Activated CD4-positive, CD25-positive, alpha-beta regulatory T cell treated with anti-CD3 and anti-CD28 coated beads, Interleukin-2, amount 50 U/mL, for 16 hours (primary cell): ENCODE results near the gene SEL1L3.

ENCODE experiments used
- DNase-seq: peaks from one replicate; pipeline ENCODE4 v3.0.0-alpha.2; 2020; ENCODE audit warnings: low read depth, low spot score

Gene SEL1L3

DNA sequence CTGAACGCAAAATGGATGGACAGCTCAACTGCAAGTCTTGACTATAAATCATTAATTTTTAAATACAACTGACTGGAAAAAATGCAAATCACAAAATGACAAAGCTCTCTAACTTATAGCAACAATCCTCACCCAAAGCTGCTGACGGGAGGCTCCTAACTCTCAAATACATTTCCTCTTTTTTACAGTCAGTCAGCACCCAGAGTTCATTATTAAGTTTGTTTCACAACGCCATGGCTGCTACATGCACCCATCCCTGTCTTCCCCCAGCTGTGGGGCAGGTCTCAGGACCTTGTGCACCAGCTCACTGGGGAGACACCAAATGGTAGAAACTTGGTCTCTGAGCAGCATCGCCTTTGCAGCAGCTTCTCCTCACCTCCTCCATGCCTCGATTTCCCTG lies 109.5 kb downstream of the SEL1L3 start:
- no peak for DNase-seq

DNA sequence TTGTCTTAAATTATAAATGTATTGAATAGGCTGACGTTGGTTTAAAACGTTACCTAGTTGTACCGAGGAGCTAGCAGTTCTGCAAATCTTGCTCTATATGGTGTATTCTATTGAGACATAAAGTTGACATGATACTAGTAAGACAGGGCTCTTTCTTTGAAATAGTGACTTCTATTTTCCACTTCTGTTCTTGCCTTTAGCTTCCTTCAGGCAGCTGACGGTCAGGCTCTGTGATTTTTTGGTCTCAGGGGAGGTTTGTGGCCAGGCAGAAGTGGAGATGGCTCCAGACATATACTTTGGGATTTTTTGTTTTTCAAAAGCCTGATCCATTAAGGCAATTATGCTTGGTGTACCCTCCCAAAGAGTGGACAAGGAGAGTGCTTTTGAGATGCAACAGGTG lies 111.9 kb downstream of the SEL1L3 start:
- DNase-seq: no peak

DNA sequence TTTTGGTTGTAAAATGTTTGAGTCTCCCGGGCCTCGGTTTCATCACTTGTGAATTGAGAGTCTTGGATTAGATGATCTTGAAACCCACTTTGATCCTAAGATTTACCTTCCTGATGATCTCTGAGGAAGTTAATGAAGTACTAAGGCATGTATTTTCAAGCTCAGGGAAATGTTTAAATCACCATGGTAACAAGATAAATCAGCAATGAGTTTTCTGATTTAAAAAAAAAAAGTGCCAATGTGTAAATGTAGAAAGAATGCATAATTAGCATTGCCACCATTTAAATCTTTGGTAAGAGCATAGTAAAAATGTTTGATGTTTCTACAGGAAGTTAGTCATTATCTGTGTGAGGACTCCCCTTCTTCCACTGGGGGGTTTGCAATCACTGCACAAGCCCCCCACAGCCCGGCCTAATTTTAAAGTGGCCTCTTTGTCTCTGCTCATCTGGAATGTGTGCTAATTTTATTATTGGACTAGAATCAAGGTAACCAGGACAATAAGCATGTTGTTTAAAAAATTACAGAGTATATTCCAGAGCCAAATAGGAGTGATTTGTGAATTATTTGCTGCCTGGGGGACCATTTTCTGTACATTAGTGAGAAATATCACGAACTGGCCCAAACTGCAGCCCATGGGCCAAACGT lies 113.5 kb downstream of the SEL1L3 start:
- DNase-seq: no peak

DNA sequence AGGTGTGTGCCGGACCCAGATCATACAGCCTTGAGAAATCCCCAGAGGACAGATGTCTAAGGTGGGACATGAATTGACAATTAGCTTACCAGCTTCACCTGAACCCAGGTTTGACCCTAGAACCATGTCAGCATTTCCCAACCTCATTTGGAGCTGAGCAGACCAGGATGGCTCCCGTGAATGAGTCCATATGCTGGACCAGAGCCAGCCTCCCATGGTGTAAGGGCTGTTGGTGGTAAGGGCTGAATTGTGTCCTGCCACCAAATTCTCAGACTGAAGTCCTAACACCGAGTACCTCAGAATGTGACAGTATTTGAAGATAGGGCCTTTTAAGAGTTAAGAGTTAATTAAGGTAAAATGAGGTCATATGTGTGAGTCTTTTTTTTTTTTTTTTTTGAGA lies 118.8 kb downstream of the SEL1L3 start:
- no peak for DNase-seq

DNA sequence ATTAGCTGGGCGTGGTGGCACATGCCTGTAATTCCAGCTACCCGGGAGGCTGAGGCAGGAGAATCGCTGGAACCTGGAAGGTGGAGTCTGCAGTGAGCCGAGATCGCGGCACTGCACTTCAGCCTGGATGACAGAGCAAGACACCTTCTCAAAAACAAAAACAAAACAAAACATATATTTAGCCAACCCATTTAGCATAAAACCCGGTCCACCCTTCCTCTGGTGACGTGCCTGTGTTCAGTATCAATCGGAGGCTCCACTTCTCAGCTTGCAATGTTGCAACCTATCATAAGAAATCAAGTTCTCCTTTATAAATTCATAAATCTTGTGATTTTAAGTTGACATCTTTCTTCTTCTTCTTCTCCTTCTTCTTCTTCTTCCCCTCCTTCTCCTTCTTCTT lies 133.2 kb downstream of the SEL1L3 start:
- DNase-seq: no peak

DNA sequence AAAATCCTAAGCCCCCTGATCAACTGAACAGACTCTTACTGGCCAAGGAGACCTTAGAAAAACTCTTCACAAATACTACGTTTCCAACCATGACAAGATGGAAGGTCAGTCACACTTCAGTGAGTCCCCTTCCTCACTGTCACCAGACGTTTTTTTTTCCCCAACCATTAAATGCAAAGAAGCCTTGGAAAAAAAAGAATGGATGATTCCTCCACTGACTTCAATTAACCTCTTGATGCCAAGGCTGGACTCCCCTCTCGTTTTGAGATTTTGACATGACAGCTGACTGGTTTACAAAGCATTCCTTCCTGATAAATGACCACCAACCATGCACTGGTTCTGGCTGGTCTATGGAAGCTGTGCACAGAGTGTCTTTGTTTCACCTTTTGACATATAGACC lies 133.9 kb downstream of the SEL1L3 start:
- DNase-seq: no peak

DNA sequence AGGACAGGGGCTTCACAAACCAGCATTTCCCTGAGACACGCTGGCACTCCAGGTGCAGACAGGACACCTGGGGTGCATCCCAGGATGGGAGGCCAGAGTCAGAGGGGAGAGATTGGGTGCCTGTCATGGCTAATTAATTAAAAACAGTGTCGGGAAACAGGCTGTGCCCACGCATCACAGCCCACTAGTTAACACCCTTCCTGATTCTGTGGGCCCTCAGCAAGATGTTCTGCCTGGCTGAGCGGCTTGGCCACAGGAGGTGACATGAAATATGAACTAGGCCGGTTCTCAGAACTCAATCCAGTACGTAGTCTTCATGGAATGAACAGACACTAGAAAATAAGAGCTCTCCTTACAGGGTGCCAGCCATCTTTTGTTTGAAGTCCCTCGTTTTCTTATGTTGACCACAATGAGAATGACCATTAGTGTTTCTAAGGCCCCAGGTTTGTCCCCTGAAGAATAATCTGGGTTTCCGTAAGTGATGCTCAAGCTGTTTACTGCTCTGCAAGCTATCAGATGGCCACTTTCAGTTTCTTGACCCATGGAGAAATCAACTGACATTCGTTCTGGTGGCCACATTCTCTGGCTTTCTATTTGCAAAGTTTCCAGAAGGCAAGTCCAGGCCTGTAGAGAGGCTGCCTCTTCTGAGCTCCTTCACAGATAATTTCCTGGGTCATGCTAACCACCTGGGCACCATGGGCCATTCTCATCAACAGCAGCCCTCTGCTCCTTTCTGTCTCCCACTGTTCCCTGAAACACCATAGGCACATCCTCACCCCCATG lies 134.9 kb downstream of the SEL1L3 start:
- DNase-seq: no peak

DNA sequence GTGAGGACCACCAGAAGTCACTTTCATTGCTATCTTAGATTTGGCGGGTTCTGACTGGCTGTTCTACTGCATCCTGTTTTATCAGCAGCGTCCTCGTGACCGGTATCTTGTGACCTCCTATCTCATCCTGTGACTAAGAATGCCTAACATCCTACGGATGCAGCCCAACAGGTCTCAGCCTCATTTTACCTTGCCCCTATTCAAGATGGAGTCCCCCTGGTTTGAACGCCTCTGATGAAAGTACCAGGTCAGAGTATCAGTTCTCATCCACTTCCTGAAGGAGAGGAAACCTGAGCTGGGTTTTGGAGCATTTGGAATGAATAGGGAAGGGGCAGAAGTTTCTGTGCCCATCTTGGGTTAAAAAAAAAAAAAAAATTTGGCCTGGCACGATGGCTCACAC lies 136.9 kb downstream of the SEL1L3 start:
- DNase-seq: no peak

DNA sequence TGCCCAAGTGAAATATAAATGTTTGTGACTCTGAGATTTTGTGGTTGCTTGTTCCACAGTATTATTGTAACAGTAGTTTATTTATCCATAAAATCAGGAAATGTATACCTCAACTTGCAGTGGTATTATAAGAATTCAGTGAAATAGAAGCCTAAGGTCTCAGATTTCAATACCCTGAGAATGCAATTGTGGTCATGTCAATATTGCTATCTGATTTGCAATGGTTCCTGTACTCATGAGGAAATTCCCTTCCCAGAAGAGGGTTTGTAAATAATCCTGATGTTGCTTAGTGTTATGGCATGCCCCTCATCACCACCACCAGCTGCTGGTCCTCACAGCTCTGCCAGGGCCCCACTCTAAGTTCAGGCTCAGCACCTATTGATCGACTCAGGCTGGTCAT lies 139.4 kb downstream of the SEL1L3 start:
- DNase-seq: no peak

DNA sequence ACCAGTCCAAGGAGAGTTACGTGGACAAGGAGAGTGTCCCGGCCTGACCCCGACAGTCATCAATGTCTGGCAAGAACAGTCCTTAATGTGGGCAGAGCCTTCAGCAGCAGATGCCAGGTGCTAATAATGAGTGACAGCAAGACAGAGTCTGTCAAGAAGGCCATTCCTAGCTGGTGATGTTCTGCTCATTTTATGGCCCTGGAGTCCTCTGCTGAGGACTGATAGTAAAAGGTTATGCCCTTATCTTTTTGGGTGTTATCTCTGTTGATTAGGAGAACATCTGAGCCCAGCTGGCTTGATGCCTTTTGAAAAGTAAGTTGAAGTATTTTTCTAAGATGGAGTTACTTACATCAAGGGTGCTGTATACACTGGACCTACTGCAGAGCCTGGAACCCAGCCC lies 139.8 kb downstream of the SEL1L3 start:
- no peak for DNase-seq

DNA sequence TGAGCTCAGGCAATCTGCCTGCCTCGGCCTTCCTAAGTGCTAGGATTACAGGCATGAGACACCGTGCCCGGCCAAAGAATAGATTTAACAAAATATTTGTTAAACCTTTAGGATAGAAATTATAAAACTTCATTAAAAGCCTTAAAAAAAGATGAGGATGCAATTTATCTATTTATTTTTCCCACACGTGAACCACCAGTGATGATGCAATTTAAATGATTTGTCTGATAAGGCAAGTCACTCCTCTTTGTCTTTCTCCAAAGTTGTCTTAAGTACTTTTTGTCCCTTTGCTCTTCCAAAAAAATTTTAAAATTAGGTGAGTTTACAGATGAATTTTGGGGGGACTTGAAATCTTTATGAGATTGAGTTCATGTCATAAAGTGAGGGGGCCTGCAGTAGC lies 149.0 kb downstream of the SEL1L3 start:
- no peak for DNase-seq

DNA sequence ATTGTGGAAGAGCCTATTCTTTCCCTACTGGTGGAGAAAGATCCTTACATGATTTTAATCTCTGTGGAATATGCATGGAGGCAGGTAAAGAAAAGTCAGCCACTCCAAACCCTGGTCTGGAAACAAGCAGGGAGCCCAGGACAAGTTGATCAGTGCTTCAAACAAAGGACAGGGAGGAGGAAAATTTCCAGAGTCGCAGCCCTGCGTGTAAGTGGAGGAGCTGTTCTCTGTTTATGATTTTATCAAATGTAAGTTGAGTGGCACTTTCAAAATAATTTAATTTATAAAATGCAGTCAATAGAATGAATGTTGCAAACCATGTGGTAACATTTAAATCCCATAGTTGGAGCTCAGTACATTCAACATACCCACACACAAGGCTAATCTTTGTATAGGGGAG lies 150.2 kb downstream of the SEL1L3 start:
- no peak for DNase-seq

DNA sequence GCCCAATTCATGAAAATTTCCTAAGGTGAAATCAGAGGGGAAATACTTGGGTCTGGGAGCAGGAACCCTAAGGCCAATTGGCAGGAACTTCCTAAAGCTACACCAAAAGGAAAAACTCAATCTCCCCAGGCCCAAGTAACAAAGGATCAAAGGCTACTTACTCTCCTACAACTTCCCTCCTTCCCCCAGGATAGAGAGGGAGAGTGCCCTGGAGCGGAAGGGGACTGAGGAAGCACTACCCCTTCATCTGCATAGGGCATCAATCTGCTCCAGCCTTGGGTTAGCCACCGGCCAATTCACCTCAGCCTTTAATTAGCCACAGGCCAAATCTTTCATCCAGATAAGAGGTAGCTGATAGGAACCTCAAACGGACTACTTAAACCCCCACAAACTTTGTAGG lies 152.2 kb downstream of the SEL1L3 start:
- DNase-seq: no peak

DNA sequence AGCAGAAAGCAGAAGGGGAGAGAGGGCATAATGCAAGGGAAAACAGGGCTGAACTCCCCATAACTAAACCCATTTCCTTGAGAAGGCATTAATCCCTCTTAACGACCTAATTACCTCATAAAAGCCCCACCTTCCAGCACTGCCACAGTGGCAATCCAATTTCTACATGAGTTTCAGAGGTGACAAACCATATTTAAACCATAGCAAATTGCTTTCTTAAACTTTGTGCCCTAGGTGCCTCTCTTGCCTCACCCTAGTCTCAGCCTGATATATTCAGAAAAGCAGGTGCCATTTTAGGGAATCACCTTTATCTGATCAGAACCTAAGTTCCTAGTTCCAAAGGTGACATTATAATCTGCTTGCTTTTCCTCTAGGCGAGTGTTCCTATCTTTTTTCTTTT lies 158.3 kb downstream of the SEL1L3 start:
- no peak for DNase-seq

DNA sequence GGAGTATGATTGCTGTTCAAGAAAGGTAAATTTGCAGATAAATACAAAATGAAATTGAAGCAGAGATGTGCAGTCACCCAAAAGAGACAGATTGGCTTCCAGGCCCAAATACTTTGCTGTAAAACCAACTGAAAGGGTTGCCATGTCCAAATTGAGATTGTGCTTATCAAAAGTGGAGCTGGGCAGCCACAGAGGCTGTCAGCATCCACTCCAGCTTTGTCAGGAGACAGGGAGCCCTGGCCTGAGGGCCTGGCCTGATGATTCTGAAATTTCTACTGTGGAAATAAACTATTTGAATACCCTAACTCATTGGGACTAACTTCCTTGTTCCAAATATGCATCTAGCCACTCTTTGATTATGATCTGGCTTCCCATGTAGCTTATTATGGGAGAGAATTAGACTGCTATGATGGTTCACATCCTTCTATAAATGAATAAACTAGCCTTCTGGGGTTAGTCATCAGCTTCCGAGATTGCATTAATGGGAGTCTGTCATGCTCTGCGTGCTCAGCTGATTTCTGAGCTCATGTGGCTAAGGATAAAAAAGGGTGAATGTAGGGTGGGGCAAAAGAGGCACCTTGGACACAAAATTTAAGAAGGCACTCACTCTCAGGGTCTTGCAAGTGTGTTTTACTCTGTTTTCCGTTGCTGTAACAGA lies 158.9 kb downstream of the SEL1L3 start:
- no peak for DNase-seq

DNA sequence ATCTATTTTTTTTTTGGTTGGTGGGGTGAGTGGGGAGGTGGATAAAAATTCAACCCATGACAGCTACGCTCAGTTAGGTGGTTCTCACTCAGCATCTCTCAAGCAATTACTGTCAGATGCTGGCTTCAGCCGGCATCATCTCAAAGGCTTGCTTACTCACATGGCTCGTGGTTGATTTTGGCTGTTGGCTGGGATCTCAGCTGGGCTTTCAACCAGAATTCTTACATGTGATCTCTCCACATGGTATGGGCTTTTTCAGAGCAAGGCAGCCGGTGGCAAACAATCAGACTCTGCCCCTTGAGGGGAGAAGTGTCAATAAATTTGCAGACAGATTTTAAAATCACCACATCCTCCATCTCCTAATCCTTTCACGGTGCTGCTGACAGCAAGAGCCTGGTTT lies 159.9 kb downstream of the SEL1L3 start:
- no peak for DNase-seq

DNA sequence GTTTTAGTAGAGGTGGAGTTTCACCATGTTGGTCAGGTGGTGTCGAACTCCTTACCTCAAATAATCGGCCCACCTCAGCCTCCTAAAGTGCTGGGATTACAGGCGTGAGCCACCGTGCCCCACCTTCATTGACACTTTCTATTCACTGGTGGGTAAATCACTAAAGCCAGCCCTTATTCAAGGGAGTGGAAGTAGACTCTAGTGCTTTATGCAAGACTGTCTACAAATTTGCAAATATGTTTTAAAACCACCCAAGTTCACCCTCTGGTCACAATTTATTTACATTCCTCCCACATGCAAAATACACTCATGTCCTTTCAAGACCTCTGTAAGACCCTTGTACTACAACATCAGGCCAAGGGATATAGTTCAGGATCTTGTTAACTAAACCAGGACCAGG lies 162.1 kb downstream of the SEL1L3 start:
- no peak for DNase-seq

DNA sequence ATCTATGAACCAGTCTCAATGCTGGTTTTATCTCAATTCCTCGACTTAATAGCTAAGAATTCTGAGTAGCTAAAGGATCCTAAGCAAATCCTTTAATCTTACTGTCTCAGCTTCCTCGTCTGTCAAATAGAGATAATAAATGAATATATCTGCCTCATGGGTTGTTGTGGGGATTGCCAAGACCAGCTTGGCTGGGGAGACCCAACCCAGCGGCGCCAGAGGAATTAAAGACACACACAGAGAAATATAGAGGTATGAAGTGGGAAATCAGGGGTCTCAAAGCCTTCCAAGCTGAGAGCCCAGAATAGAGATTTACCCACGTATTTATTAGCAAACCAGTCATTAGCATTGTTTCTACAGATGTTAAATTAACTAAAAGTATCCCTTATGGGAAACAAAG lies 165.3 kb downstream of the SEL1L3 start:
- DNase-seq: no peak
